ENCODE results near the gene NR2C2. TPM values are rescaled to one million over a fixed set of nuclear protein-coding genes. Genes with fewer than 3 reads are reported as not detected.
A peak's percentile ranks its signal among the peaks of the same experiment; 100 is the strongest.

Gene NR2C2
- total RNA-seq, 2 experiments from 2014 or later: 49.5 to 51.1 TPM

DNA sequence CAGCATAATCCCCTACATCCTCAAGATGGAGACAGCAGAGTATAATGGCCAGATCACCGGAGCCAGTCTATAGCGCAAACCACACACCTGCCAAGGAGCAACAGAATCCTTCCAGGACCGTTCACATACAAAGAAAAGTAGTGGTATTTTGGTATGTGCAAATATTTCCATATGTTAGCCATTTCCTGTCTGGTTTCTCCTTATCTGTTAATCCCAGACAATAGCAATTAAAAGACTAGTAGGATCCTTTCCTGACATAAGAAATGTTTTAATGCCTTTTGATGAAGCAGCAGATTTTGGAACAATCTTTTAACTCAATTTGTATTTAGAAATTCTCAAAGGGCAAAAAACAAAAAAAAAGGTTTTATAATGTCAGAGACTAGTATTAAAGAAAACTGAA is 95.6 kb downstream of the NR2C2 start:
- Mint-ChIP-seq H3K9me3 (no peaks in the 10 kb centered on the region), H3K27ac (peak overlapping the region; percentile 35), H3K36me3 (peaks cover 49% of the 10 kb centered on the region), H3K27me3 (no peaks in the 10 kb centered on the region), H3K4me3 (no peak overlapping the region), H3K4me1 (ENCODE audit: low read depth) (peaks cover 33% of the 10 kb centered on the region)
- POLR2A ChIA-PET: no interaction called here
- CTCF ChIA-PET: no interaction called here
- intact Hi-C loops (cut with micrococcal nuclease): loop anchor here (5.0 kb wide), 1 partner anchor 56 kb away; no protein-coding TSS in a partner anchor
- DNase-seq: no peak

DNA sequence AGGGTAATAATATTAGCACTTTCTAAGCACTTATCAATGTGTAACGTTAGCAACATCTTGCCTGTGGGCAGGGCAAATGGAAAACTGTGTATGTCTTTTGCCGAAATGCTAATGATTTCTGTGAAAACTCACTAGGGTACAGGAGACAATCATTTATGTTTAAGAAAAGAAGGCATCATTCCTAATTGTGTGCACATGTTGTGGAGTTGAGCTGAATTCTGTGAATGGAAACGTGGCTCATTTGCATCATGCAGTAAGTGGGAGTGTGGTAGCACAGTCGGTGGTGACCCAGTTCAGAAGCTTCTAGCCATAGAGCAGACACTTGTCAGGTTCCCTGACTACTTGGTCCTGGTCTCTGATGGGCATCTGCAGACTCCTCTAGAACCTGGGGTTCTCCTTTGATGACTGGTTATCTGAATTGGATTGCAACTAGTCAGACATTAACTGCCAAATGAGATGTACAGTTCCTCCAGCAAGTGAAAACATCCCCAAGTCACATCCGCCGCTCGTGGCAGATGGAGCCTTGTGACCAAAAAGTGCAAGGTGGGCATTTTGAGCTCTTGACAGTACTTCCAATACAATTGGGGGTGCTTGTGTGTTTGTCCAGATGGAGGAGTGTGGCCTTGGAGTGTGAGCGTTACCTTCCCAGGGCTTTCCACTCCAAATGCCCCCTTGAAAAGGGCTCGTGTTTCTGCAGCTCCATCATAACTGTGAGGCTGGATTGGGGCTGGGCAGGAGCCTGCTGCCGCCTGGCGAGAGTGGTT is 96.2 kb downstream of the NR2C2 start:
- intact Hi-C loops (cut with micrococcal nuclease): loop anchor here (5.0 kb wide), 1 partner anchor 56 kb away; no protein-coding TSS in a partner anchor
- Mint-ChIP-seq H3K4me1 (ENCODE audit: low read depth) (peaks cover 33% of the 10 kb centered on the region), H3K4me3 (no peak overlapping the region), H3K9me3 (no peaks in the 10 kb centered on the region), H3K27me3 (no peaks in the 10 kb centered on the region), H3K27ac (peak overlapping the region; percentile 15), H3K36me3 (peaks cover 46% of the 10 kb centered on the region)
- CTCF ChIA-PET: no interaction called here
- POLR2A ChIA-PET: no interaction called here
- DNase-seq: no peak

DNA sequence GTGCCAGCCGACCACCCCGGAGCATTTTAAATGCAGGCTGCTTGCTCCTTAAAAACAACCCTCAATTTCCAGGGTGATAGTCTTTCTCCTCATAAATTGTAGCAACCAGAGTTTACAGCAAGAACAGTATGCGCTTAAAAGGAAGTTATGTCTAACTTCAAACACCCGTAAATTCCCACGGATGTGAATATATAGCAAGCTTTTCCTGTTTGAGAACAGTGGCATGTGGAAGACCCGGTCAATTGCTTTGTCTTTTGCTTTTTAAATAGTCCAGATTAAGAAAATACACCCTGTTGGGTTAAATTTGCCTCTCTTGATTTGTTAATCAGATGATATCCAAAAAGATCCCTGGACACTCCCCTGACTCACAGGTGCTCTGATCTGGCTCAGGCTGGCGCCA is 96.9 kb downstream of the NR2C2 start:
- H3K4me3 Mint-ChIP-seq: no peak overlapping the region
- CTCF ChIA-PET: no interaction called here
- intact Hi-C loops (cut with micrococcal nuclease): loop anchor here (5.0 kb wide), 1 partner anchor 57 kb away; no protein-coding TSS in a partner anchor
- no peak for DNase-seq
- no peaks in the 10 kb centered on the region for H3K27me3 Mint-ChIP-seq
- H3K36me3 Mint-ChIP-seq: peaks cover 46% of the 10 kb centered on the region
- POLR2A ChIA-PET: no interaction called here
- H3K4me1 Mint-ChIP-seq (ENCODE audit: low read depth): peaks cover 33% of the 10 kb centered on the region
- H3K9me3 Mint-ChIP-seq: no peaks in the 10 kb centered on the region
- H3K27ac Mint-ChIP-seq: peak overlapping the region; percentile 11

DNA sequence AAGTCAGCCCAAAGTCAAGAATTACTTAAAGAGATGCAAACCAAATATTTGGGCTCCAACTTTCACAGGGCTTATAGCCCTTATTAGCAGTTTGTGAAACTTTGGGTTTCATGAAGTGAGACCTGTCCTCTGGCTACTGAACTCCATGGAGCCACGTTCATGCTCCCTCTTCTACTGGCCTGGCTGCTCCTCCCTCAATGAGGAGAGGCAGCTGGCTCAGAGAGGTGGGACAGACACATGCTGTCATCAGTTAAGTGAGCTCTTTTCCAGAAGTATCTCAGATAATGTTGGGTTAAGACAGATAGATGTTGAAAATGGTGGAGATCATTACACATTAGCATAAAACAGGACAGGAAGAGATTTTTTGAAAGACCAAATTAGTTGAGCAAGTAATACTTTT is 98.3 kb downstream of the NR2C2 start:
- POLR2A ChIA-PET: no interaction called here
- DNase-seq: no peak
- H3K27me3 Mint-ChIP-seq: no peaks in the 10 kb centered on the region
- H3K4me1 Mint-ChIP-seq (ENCODE audit: low read depth): peaks cover 35% of the 10 kb centered on the region
- no peaks in the 10 kb centered on the region for H3K9me3 Mint-ChIP-seq
- CTCF ChIA-PET: no interaction called here
- H3K27ac Mint-ChIP-seq: no peak overlapping the region
- no peak overlapping the region for H3K4me3 Mint-ChIP-seq
- intact Hi-C loops (cut with micrococcal nuclease): no loop called here
- H3K36me3 Mint-ChIP-seq: peaks cover 43% of the 10 kb centered on the region

DNA sequence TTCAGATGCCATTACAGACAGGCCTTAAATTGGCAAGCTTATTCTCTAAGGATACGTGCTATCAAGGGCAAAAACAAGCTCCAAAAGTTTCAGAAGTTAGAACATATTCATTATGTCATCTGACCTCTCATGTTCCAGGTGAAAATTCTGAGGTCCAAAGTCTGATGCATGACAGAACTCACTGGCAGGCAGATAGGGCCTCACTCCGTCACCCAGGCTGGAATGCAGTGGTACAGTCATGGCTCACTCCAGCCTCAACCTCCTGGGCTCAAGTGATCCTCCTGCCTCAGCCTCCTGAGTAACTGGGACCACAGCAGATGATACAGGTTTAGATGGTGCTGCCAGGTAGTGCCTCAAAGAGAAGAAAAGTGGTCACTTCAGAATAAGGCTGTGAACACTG is 102.2 kb downstream of the NR2C2 start:
- ChIA-PET POLR2A (no interaction called here), CTCF (no interaction called here)
- intact Hi-C loops (cut with micrococcal nuclease): no loop called here
- no peaks in the 10 kb centered on the region for H3K9me3 Mint-ChIP-seq
- no peak for DNase-seq
- no peak overlapping the region for H3K27ac Mint-ChIP-seq
- H3K4me1 Mint-ChIP-seq (ENCODE audit: low read depth): peaks cover 25% of the 10 kb centered on the region
- no peaks in the 10 kb centered on the region for H3K27me3 Mint-ChIP-seq
- H3K36me3 Mint-ChIP-seq: peaks cover 40% of the 10 kb centered on the region
- H3K4me3 Mint-ChIP-seq: no peak overlapping the region

DNA sequence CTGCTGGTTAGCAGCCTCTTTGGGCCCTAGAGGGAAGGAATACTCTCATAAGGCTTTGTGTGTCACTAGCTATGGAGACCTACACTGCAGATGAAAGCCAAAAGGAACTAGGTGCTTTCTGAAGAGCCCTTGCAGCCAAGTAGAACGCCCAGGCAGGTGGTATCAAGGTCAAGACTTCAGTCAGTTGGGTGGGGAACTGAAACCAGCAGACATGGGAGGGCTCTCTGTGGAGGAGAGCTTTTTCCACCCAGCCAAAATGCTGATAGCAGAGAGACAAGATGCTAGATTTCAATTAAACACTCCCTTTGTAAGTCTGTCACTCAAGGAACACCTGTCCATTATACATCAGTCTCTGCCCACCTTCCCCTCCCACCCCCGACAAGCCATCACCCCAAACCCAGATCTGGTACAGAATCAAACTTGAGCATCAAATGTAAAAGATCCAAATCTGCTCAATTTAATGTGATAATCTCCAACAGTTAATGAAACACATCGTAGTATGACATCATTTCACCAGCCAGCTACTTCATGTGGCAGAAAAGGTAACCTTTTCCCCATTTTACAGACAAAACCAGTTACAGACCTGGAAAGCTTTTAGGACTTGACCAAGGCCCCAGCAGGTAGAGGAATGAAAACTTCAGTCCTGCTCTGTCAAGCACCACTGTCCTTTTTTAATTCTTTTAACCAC is 103.2 kb downstream of the NR2C2 start:
- Mint-ChIP-seq H3K36me3 (peaks cover 40% of the 10 kb centered on the region), H3K9me3 (peaks cover 2% of the 10 kb centered on the region), H3K4me3 (no peak overlapping the region), H3K27ac (peak overlapping the region; percentile 20), H3K27me3 (no peaks in the 10 kb centered on the region), H3K4me1 (ENCODE audit: low read depth) (peaks cover 25% of the 10 kb centered on the region)
- no peak for DNase-seq
- POLR2A ChIA-PET: interaction anchor here (0.8 to 1.2 kb wide), 2 partner anchors 14 to 15 kb away, joined by 3 read pairs; no protein-coding TSS in a partner anchor
- intact Hi-C loops (cut with micrococcal nuclease): no loop called here
- CTCF ChIA-PET: interaction anchor here (0.8 to 2.6 kb wide), 6 partner anchors 14 to 129 kb away, joined by 3 to 8 read pairs (median 4); partner anchors contain the start of gene MRPS25

DNA sequence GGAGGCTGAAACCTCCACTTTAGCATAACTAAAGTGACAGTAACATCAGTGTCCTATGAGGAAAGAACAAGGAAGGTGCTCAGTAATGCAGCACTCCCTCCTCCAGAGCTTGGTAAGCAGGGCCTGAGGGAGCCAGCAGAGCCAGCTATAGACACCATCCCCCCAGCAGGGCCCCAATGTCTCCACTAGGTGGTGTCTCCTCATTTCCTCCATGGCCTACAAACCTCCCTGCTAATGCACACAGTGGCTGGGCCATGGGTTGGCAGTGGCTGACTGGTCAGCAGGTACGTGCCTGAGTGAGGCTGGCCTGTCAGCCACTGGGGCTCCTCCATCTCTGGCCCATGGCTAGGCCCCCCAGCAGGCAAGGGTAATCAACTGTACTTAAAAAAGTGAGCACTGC is 104.1 kb downstream of the NR2C2 start:
- intact Hi-C loops (cut with micrococcal nuclease): no loop called here
- no peaks in the 10 kb centered on the region for H3K27me3 Mint-ChIP-seq
- CTCF ChIA-PET: interaction anchor here (0.6 to 2.6 kb wide), 9 partner anchors 8 to 583 kb away, joined by 3 to 8 read pairs (median 4); partner anchors contain the start of genes MRPS25 and RBSN
- H3K4me3 Mint-ChIP-seq: no peak overlapping the region
- H3K4me1 Mint-ChIP-seq (ENCODE audit: low read depth): peaks cover 31% of the 10 kb centered on the region
- H3K27ac Mint-ChIP-seq: no peak overlapping the region
- DNase-seq: peak; percentile 62
- POLR2A ChIA-PET: interaction anchor here (0.8 to 1.2 kb wide), 2 partner anchors 13 to 14 kb away, joined by 3 read pairs; no protein-coding TSS in a partner anchor
- peaks cover 2% of the 10 kb centered on the region for H3K9me3 Mint-ChIP-seq
- peaks cover 39% of the 10 kb centered on the region for H3K36me3 Mint-ChIP-seq

DNA sequence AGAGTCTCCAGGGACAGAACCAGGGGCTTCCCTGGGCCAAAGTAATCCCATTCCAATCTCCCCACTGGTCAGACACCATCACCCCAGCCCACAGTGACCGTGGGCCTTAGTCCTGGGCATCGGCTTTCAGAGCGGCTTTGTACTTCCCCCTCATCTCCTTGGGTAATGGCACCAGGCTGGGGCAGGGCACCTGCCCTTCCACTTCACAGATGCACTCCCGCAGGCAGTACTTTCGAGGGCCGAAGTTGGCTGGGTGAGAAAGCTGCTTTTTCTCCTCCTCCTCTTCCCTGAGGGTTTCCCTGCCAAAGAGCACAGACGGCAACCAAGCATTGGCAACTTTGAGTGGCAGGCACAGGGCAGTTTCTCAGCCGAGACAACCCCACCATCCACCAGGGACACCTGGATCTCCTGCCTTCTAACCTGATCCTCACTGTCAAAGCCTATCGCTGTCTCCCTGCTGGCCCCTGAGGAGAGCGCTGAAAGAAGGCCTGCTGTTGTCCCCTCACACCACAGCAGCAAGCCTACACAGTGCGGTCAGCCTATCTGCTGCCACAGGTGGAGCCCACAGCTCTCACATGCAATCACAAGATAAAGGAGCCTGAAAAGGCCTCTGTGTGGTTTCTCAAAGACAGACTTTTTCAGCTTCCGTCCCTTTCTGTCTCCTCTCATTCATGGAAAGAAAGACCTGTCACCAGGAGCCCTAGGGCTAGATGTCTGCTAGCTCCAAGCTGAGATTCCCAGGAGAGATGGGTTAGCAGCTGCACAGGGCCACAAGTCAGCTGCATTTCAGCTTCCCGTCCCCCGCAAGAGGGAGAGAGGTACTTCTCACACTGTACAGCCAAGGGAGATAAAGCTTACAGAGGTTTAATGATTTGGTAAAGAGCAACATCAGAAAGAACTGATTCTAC is 105.2 kb downstream of the NR2C2 start:
- H3K36me3 Mint-ChIP-seq: peaks cover 42% of the 10 kb centered on the region
- CTCF ChIA-PET: interaction anchor here (2.6 kb wide), 1 partner anchor 23 kb away, joined by 8 read pairs; no protein-coding TSS in a partner anchor

DNA sequence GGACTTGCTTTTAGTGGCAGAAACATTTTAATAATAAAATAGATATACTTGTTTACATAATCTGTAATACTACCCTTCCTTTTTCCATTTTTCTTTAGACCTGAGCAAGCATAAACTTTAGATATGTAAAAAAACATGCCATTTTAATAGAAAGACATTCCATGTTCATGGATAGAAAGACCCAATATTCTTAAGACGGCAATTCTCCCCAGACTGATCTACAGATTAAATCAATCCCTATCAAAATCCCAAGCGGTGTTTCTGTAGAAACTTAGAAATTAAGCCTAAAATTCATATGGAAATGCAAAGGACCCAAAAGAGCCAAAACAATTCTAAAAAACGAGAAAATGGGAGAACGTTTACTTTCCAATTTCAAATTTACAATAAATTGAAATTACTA is 106.2 kb downstream of the NR2C2 start:
- no peak overlapping the region for H3K4me3 Mint-ChIP-seq
- ChIA-PET CTCF (no interaction called here), POLR2A (no interaction called here)
- peaks cover 2% of the 10 kb centered on the region for H3K9me3 Mint-ChIP-seq
- no peak for DNase-seq
- H3K27me3 Mint-ChIP-seq: no peaks in the 10 kb centered on the region
- H3K27ac Mint-ChIP-seq: no peak overlapping the region
- H3K4me1 Mint-ChIP-seq (ENCODE audit: low read depth): peaks cover 34% of the 10 kb centered on the region
- H3K36me3 Mint-ChIP-seq: peaks cover 43% of the 10 kb centered on the region
- intact Hi-C loops (cut with micrococcal nuclease): no loop called here

More for the DNA sequence above, 105.2 kb downstream of the NR2C2 start:
- Mint-ChIP-seq H3K4me3 (no peak overlapping the region), H3K27ac (peak overlapping the region; percentile 5), H3K9me3 (peaks cover 2% of the 10 kb centered on the region), H3K4me1 (ENCODE audit: low read depth) (peaks cover 34% of the 10 kb centered on the region), H3K27me3 (no peaks in the 10 kb centered on the region)
- POLR2A ChIA-PET: no interaction called here
- intact Hi-C loops (cut with micrococcal nuclease): no loop called here
- no peak for DNase-seq

DNA sequence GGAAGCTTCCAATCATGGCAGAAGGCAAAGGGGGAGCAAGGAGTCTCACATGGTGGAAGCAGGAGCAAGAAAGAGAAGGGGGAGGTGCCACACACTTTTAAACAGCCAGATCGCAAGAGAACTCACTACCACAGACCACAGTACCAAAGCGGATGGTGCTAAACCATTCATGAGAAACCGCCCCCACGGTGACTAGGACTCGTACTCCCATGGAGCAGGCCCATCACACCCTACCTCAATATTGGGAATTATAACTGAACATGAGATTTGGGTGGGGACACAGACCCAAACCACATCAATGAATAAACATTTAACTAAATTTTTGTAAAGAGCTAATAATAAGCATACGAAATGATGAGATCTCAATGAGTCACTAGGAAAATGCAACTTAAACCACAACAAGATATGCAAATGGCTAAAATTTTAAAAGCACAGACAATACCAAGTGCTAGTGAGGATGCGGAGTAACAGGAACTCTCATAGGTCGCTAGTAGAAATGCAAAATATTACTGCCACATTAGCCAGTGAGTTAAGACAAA is 107.7 kb downstream of the NR2C2 start:
- Mint-ChIP-seq H3K36me3 (peaks cover 50% of the 10 kb centered on the region), H3K9me3 (peaks cover 2% of the 10 kb centered on the region), H3K4me3 (no peak overlapping the region), H3K27ac (peak overlapping the region; percentile 73), H3K4me1 (ENCODE audit: low read depth) (peaks cover 36% of the 10 kb centered on the region), H3K27me3 (no peaks in the 10 kb centered on the region)
- peak; percentile 79 for DNase-seq
- ChIA-PET POLR2A (interaction anchor here (1.1 kb wide), 1 partner anchor 10 kb away, joined by 3 read pairs; the partner anchor contains the start of gene MRPS25), CTCF (interaction anchor here (0.6 to 1.5 kb wide), 2 partner anchors 44 to 129 kb away, joined by 3 to 8 read pairs; partner anchors contain the start of gene RBSN)
- intact Hi-C loops (cut with micrococcal nuclease): loop anchor here (1.0 kb wide), 1 partner anchor 10 kb away; the partner anchor contains the start of gene MRPS25

DNA sequence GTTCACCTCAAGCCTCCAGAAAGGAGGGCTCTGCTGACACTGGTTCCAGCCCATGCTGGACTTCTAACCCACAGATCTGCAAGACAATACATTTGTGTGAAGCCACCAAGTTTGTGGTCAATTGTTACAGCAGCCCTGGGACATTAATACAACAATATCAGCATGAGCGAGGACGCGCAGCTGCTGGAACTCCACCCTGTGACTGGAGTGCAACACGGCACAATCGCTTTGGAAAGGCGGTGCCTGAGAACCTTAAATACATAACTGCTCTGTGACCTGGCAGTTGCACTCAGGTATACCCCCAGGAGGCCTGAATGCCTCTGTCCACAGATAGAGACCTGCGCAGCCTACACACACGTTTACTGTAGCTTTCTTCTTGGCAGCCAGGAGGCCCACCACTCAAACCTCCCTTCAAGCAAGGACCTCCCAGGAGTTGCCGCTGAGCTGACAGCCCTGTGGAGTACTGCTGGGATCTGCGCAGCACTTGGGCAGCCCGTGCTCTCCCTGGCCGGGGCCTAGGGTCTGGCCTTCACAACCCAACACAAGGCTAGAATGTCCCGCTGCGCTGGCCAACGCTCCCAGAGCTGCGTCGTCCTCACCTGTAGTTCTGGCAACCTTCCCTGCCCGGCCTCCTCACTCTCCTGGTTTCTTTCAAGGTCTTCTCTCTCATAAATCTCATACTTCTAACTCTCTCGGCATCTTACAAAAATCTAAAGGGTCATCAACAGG is 109.5 kb downstream of the NR2C2 start:
- H3K4me3 Mint-ChIP-seq: no peak overlapping the region
- ChIA-PET CTCF (no interaction called here), POLR2A (no interaction called here)
- H3K9me3 Mint-ChIP-seq: peaks cover 2% of the 10 kb centered on the region
- no peak for DNase-seq
- H3K36me3 Mint-ChIP-seq: peaks cover 51% of the 10 kb centered on the region
- H3K27ac Mint-ChIP-seq: no peak overlapping the region
- no peaks in the 10 kb centered on the region for H3K27me3 Mint-ChIP-seq
- intact Hi-C loops (cut with micrococcal nuclease): no loop called here
- H3K4me1 Mint-ChIP-seq (ENCODE audit: low read depth): peaks cover 36% of the 10 kb centered on the region

Measured in activated CD4-positive, alpha-beta memory T cell treated with anti-CD3 and anti-CD28 coated beads for 36 hours (primary cell).